Measurements from ENCODE around the gene MPPED1. TPM values are rescaled to one million over a fixed set of nuclear protein-coding genes. Genes with fewer than 3 reads are reported as not detected.

Gene MPPED1
- total RNA-seq, 1 donor from 2014 or later: not detected

- Mint-ChIP-seq H3K27me3 (ENCODE audit: low read depth) (peaks cover 2% of the 10 kb centered on the region), H3K4me1 (ENCODE audit: low read depth) (no peaks in the 10 kb centered on the region), H3K36me3 (ENCODE audit: low read depth) (no peaks in the 10 kb centered on the region), H3K27ac (ENCODE audit: unreplicated experiment) (no peak overlapping the region), H3K9me3 (ENCODE audit: low read depth) (no peaks in the 10 kb centered on the region), H3K4me3 (ENCODE audit: unreplicated experiment) (no peak overlapping the region)
- peak; percentile 81 for DNase-seq (ENCODE audit: low spot score)
- TF ChIP-seq, protein P1, sequence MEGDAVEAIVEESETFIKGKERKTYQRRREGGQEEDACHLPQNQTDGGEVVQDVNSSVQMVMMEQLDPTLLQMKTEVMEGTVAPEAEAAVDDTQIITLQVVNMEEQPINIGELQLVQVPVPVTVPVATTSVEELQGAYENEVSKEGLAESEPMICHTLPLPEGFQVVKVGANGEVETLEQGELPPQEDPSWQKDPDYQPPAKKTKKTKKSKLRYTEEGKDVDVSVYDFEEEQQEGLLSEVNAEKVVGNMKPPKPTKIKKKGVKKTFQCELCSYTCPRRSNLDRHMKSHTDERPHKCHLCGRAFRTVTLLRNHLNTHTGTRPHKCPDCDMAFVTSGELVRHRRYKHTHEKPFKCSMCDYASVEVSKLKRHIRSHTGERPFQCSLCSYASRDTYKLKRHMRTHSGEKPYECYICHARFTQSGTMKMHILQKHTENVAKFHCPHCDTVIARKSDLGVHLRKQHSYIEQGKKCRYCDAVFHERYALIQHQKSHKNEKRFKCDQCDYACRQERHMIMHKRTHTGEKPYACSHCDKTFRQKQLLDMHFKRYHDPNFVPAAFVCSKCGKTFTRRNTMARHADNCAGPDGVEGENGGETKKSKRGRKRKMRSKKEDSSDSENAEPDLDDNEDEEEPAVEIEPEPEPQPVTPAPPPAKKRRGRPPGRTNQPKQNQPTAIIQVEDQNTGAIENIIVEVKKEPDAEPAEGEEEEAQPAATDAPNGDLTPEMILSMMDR (IDR thresholded peaks at IDR 0.05): no peak
Measured at GRCh38 chr22:43500792-43501785, 89.3 kb downstream of the MPPED1 start.

- H3K36me3 Mint-ChIP-seq (ENCODE audit: low read depth): no peaks in the 10 kb centered on the region
- no peak overlapping the region for H3K4me3 Mint-ChIP-seq (ENCODE audit: unreplicated experiment)
- no peaks in the 10 kb centered on the region for H3K9me3 Mint-ChIP-seq (ENCODE audit: low read depth)
- H3K27ac Mint-ChIP-seq (ENCODE audit: unreplicated experiment): no peak overlapping the region
- DNase-seq (ENCODE audit: low spot score): peak; percentile 38
- TF ChIP-seq, protein P1 (IDR thresholded peaks at IDR 0.05): no peak
- peaks cover 2% of the 10 kb centered on the region for H3K27me3 Mint-ChIP-seq (ENCODE audit: low read depth)
- no peaks in the 10 kb centered on the region for H3K4me1 Mint-ChIP-seq (ENCODE audit: low read depth)
Measured at GRCh38 chr22:43501878-43502277, 90.1 kb downstream of the MPPED1 start.

- TF ChIP-seq, protein P1 (IDR thresholded peaks at IDR 0.05): no peak
- peak; percentile 91 for DNase-seq (ENCODE audit: low spot score)
- no peaks in the 10 kb centered on the region for H3K4me1 Mint-ChIP-seq (ENCODE audit: low read depth)
- H3K27ac Mint-ChIP-seq (ENCODE audit: unreplicated experiment): no peak overlapping the region
- no peak overlapping the region for H3K4me3 Mint-ChIP-seq (ENCODE audit: unreplicated experiment)
- peaks cover 2% of the 10 kb centered on the region for H3K27me3 Mint-ChIP-seq (ENCODE audit: low read depth)
- H3K9me3 Mint-ChIP-seq (ENCODE audit: low read depth): no peaks in the 10 kb centered on the region
- H3K36me3 Mint-ChIP-seq (ENCODE audit: low read depth): no peaks in the 10 kb centered on the region
Measured at GRCh38 chr22:43502306-43502874, 90.6 kb downstream of the MPPED1 start.

- DNase-seq (ENCODE audit: low spot score): no peak
- Mint-ChIP-seq H3K4me1 (ENCODE audit: low read depth) (no peaks in the 10 kb centered on the region), H3K4me3 (ENCODE audit: unreplicated experiment) (no peak overlapping the region), H3K9me3 (ENCODE audit: low read depth) (no peaks in the 10 kb centered on the region), H3K27me3 (ENCODE audit: low read depth) (peaks cover 2% of the 10 kb centered on the region), H3K36me3 (ENCODE audit: low read depth) (no peaks in the 10 kb centered on the region), H3K27ac (ENCODE audit: unreplicated experiment) (no peak overlapping the region)
- TF ChIP-seq, protein P1 (IDR thresholded peaks at IDR 0.05): no peak
Measured at GRCh38 chr22:43504068-43504467, 92.3 kb downstream of the MPPED1 start.

DNA sequence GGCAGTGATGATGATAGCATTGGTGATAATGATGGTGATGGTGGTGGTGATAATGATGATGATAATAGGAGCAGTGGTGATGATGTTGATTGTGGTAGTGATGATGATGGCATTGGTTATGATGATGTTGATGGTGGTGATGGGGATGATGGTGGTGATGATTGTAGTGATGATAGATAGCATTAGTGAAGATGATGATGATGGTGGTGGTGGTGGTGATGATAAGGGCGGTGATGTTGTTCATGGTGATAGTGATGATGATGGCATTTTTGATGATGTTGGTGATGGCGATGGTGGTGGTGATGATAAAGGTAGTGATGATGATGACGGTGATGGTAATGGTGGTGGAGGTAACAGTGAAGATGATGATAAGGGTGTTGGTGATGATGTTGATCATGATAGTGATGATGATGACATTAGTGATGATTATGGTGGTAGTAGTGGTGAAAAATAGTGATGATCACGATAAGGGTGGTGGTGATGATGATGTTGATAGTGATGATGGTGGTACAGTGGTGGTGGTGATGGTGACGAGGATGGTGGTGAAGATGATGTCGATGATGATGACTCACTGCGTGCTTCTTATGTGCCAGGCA lies 93.0 kb downstream of the MPPED1 start:
- TF ChIP-seq, protein P1 (IDR thresholded peaks at IDR 0.05): no peak
- H3K27ac Mint-ChIP-seq (ENCODE audit: unreplicated experiment): no peak overlapping the region
- no peaks in the 10 kb centered on the region for H3K4me1 Mint-ChIP-seq (ENCODE audit: low read depth)
- DNase-seq (ENCODE audit: low spot score): no peak
- H3K36me3 Mint-ChIP-seq (ENCODE audit: low read depth): no peaks in the 10 kb centered on the region
- no peak overlapping the region for H3K4me3 Mint-ChIP-seq (ENCODE audit: unreplicated experiment)
- peaks cover 2% of the 10 kb centered on the region for H3K27me3 Mint-ChIP-seq (ENCODE audit: low read depth)
- H3K9me3 Mint-ChIP-seq (ENCODE audit: low read depth): no peaks in the 10 kb centered on the region

Data from chondrocyte (in vitro differentiated cells).